ENCODE measurements around the gene SNRNP25.
"Not testable (repeated sequence)": the region's sequence is repeated elsewhere in the genome, so short reads cannot be mapped to it uniquely, and the experiment has no call there.

SNRNP25 gene

DNA sequence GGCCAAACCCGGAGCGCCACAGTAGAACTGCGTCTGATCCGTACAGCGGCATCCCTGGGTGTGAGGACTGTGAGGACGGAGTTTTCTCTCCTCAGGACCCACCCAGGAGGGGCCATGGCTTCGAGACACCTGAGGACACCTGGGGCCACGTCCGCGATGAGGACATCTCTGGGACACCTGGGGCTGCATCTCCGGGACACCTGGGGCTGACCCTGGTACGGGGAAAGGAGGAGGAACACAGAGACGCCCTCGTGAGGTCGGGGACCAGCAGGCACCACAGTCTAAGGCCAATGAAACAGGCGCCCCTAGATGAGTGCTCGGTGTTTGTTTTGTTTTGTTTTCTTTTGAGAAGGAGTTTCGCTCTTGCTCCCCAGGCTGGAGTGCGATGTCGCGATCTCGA lies 29.5 kb upstream of the SNRNP25 start:
- H3K4me1 ChIP-seq (ENCODE audit: insufficient read depth, low read length); H3K9ac ChIP-seq (ENCODE audit: low read depth, low read length); H3K4me3 ChIP-seq (ENCODE audit: low read depth in 1 of 2, low read length in 2 of 2); H4K20me1 ChIP-seq (ENCODE audit: insufficient read depth, low read length); H3K36me3 ChIP-seq (ENCODE audit: insufficient read depth, low read length); H3K27ac ChIP-seq (ENCODE audit: low read length); H2AFZ ChIP-seq (ENCODE audit: low read depth, low read length); H3K79me2 ChIP-seq (ENCODE audit: insufficient read depth, low read length); H3K9me3 ChIP-seq (ENCODE audit: insufficient read depth, low read length, severe bottlenecking); ATAC-seq (ENCODE audit: insufficient read depth, low read depth); H3K4me2 ChIP-seq (ENCODE audit: insufficient read depth, low read length); H3K27me3 ChIP-seq (ENCODE audit: insufficient read depth, low read length, poor library complexity); DNase-seq: not testable (repeated sequence)

DNA sequence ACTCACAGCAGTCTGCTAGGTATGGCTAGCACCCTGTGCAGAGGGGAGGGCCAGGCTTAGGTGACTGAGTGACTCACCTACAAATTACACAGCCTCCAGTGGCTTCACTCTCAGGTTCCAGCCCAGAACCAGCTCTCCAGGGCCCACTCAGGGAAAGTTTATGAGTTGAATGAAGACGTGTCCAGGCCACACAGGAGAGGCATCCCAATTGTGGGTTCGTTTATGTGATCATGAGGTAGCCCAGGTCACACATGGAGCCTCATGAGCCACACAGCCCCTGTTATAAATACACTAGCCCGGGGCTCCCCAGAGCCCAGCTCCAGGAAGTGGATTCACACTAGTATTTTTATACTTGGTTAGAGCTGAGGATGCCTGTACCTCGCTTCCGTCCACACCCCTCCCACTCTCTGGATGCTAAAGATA lies 27.7 kb upstream of the SNRNP25 start:
- not testable (repeated sequence) for H2AFZ ChIP-seq (ENCODE audit: low read depth, low read length); H3K9ac ChIP-seq (ENCODE audit: low read depth, low read length); H3K9me3 ChIP-seq (ENCODE audit: insufficient read depth, low read length, severe bottlenecking); H3K4me3 ChIP-seq (ENCODE audit: low read depth in 1 of 2, low read length in 2 of 2); H4K20me1 ChIP-seq (ENCODE audit: insufficient read depth, low read length); H3K27ac ChIP-seq (ENCODE audit: low read length); H3K4me2 ChIP-seq (ENCODE audit: insufficient read depth, low read length); ATAC-seq (ENCODE audit: insufficient read depth, low read depth); DNase-seq; H3K36me3 ChIP-seq (ENCODE audit: insufficient read depth, low read length); H3K79me2 ChIP-seq (ENCODE audit: insufficient read depth, low read length); H3K4me1 ChIP-seq (ENCODE audit: insufficient read depth, low read length); H3K27me3 ChIP-seq (ENCODE audit: insufficient read depth, low read length, poor library complexity)

DNA sequence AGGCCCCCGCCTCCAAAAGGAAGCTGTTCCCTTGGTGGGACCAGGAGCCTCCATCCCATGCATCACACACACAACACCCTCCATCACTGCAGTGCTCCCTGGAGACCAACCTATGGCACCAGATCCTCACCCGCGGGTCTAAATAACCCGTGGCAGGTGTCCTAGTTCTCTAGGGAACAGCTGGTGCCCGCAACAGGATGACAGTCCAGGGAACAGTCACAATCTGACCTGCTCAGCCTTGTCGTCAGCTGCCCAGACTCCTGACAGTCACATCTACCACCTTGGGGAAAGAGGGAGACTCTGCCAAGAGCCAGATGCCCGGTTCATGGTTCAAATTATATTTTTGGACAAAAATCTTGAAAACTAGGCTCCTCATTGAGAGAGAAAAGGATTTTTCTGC lies 23.0 kb upstream of the SNRNP25 start:
- not testable (repeated sequence) for ATAC-seq (ENCODE audit: insufficient read depth, low read depth); H3K27me3 ChIP-seq (ENCODE audit: insufficient read depth, low read length, poor library complexity); H4K20me1 ChIP-seq (ENCODE audit: insufficient read depth, low read length); H2AFZ ChIP-seq (ENCODE audit: low read depth, low read length); H3K79me2 ChIP-seq (ENCODE audit: insufficient read depth, low read length); H3K27ac ChIP-seq (ENCODE audit: low read length); H3K4me1 ChIP-seq (ENCODE audit: insufficient read depth, low read length); H3K36me3 ChIP-seq (ENCODE audit: insufficient read depth, low read length); H3K9ac ChIP-seq (ENCODE audit: low read depth, low read length); H3K4me2 ChIP-seq (ENCODE audit: insufficient read depth, low read length); H3K9me3 ChIP-seq (ENCODE audit: insufficient read depth, low read length, severe bottlenecking); DNase-seq; H3K4me3 ChIP-seq (ENCODE audit: low read depth in 1 of 2, low read length in 2 of 2)

DNA sequence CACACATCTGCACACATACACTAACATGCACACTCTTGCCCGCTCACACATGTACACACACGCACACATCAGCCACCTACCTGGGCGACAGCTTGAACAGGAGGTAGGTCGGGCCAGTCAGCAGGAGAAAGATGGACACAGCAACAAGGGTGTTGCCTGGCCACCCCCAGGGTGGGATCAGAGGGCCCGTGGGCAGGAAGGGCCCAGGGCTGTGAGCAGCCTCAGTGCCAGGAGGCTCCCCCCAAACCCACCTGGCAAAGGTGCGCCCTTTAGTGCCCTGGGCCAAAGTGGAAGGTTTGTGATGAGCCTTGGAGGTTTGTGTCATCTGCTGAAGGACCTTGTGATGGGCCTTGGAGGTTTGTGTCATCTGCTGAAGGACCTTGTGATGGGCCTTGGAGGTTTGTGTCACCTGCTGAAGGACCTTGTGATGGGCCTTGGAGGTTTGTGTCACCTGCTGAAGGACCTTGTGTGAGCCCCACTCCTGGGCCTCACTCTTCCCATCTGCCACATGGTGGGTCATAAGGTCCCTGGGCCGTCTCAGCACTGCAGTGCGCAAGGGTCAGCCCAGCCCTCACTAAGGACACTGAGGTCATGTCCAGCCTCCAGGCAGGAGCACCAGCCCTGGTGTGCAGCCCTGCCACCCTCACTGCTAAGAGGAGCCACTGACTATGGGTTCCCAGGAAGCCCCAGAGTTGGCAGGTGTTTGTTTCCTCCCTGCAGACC lies 20.3 kb upstream of the SNRNP25 start:
- H3K36me3 ChIP-seq (ENCODE audit: insufficient read depth, low read length) = peaks cover 13% of the 10 kb centered on the region; the same call in 1 of the 2 replicates
- not testable (repeated sequence) for H3K27ac ChIP-seq (ENCODE audit: low read length); H3K4me3 ChIP-seq (ENCODE audit: low read depth in 1 of 2, low read length in 2 of 2); H4K20me1 ChIP-seq (ENCODE audit: insufficient read depth, low read length); H3K4me1 ChIP-seq (ENCODE audit: insufficient read depth, low read length); H3K4me2 ChIP-seq (ENCODE audit: insufficient read depth, low read length); H3K9ac ChIP-seq (ENCODE audit: low read depth, low read length); DNase-seq; H3K27me3 ChIP-seq (ENCODE audit: insufficient read depth, low read length, poor library complexity); H3K79me2 ChIP-seq (ENCODE audit: insufficient read depth, low read length); ATAC-seq (ENCODE audit: insufficient read depth, low read depth); H2AFZ ChIP-seq (ENCODE audit: low read depth, low read length); H3K9me3 ChIP-seq (ENCODE audit: insufficient read depth, low read length, severe bottlenecking)

DNA sequence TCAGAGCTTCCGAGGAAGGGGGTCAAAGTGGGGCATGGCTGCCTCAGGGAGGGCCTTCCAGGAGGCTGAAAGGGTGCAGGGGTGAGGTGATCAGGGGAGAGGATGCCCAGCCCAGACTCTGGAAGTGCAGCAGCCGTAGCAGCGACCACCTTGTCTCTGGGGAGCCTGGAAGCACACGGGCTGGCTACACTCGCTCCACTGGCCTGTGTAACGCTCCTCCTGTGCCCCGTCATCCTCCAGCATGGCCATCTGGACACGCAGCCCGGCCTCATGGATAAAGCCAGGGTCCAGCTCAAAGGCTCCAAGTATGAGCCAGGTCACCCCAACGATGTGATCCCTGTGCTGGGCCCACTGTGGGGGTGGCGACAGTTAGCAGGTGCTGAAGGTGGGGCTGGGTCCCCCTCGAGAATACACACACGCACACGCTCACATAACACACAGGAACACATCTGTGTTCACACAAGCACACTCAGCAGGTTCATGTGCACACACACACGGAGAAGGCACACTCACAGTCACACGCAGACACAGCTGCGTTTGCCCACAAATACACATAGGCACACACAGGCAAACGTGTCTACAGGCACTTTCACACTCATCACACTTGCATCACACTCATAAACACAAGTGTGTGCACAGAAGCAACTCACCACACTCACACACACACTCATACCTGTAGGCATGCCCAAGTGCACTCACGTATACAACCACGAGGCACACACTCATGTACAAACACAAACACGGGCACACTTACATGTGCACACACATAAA lies 19.6 kb upstream of the SNRNP25 start:
- TF ChIP-seq EZH2 (IDR thresholded peaks at IDR 0.05; ENCODE audit: borderline replicate concordance, low read depth, low read length, severe bottlenecking) = no peak
- TF ChIP-seq, protein P1, sequence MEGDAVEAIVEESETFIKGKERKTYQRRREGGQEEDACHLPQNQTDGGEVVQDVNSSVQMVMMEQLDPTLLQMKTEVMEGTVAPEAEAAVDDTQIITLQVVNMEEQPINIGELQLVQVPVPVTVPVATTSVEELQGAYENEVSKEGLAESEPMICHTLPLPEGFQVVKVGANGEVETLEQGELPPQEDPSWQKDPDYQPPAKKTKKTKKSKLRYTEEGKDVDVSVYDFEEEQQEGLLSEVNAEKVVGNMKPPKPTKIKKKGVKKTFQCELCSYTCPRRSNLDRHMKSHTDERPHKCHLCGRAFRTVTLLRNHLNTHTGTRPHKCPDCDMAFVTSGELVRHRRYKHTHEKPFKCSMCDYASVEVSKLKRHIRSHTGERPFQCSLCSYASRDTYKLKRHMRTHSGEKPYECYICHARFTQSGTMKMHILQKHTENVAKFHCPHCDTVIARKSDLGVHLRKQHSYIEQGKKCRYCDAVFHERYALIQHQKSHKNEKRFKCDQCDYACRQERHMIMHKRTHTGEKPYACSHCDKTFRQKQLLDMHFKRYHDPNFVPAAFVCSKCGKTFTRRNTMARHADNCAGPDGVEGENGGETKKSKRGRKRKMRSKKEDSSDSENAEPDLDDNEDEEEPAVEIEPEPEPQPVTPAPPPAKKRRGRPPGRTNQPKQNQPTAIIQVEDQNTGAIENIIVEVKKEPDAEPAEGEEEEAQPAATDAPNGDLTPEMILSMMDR (IDR thresholded peaks at IDR 0.05; ENCODE audit: borderline replicate concordance, extremely low read depth, low read length, poor library complexity, severe bottlenecking) = no peak
- Histone ChIP-seq H3K27ac (ENCODE audit: low read length) (no peak overlapping the region), H3K9me3 (ENCODE audit: insufficient read depth, low read length, severe bottlenecking) (no peaks in the 10 kb centered on the region), H3K9ac (ENCODE audit: low read depth, low read length) (no peak overlapping the region), H3K4me3 (ENCODE audit: low read depth in 1 of 2, low read length in 2 of 2) (no peak overlapping the region), H3K36me3 (ENCODE audit: insufficient read depth, low read length) (peaks cover 15% of the 10 kb centered on the region), H4K20me1 (ENCODE audit: insufficient read depth, low read length) (peaks cover 14% of the 10 kb centered on the region), H3K27me3 (ENCODE audit: insufficient read depth, low read length, poor library complexity) (no peaks in the 10 kb centered on the region), H3K4me2 (ENCODE audit: insufficient read depth, low read length) (no peak overlapping the region), H2AFZ (ENCODE audit: low read depth, low read length) (no peak overlapping the region), H3K4me1 (ENCODE audit: insufficient read depth, low read length) (peaks cover under 1% of the 10 kb centered on the region; the same call in 1 of the 2 replicates), H3K79me2 (ENCODE audit: insufficient read depth, low read length) (no peaks in the 10 kb centered on the region)
- ATAC-seq (ENCODE audit: insufficient read depth, low read depth) = 0 out of 3 replicates have a peak, but pooled peaks have one; percentile 24
- DNase-seq = no peak
